IPS-20b (cell line): ENCODE data around the gene KIRREL3.
A peak's percentile ranks its signal among the peaks of the same experiment; 100 is the strongest.

Experiments
- H3K27ac ChIP-seq: one replicate; pipeline ENCODE4 v1.5.1; 2013; ENCODE audit warnings: low read length
- H3K27me3 ChIP-seq: 2 replicates; pipeline ENCODE4 v1.6.1; 2013; ENCODE audit warnings: mild to moderate bottlenecking, low read length, inconsistent platforms; ENCODE audit not compliant: insufficient read depth
- H3K36me3 ChIP-seq: 2 replicates; pipeline ENCODE4 v1.6.1; 2013; ENCODE audit warnings: low read depth, mild to moderate bottlenecking, inconsistent platforms, low read length, moderate library complexity; ENCODE audit not compliant: insufficient read depth
- H3K4me1 ChIP-seq: 2 replicates; pipeline ENCODE4 v1.6.1; 2013; ENCODE audit warnings: mild to moderate bottlenecking, control low read depth, inconsistent platforms, low read length, moderate library complexity; ENCODE audit not compliant: insufficient read depth
- H3K4me3 ChIP-seq: 2 replicates; pipeline ENCODE4 v1.5.1; 2013; ENCODE audit warnings: mild to moderate bottlenecking, low read length, inconsistent platforms
- H3K9ac ChIP-seq: 2 replicates; pipeline ENCODE4 v1.6.1; 2013; ENCODE audit warnings: low read depth, mild to moderate bottlenecking, inconsistent platforms, low read length, moderate library complexity
- H3K9me3 ChIP-seq: 2 replicates; pipeline ENCODE4 v1.6.1; 2013; ENCODE audit warnings: mild to moderate bottlenecking, low read depth, low read length, inconsistent platforms; ENCODE audit not compliant: insufficient read depth

Gene KIRREL3

GRCh38 chr11:127000291-127000968, at the start of gene KIRREL3:
Gene KIRREL3, minus strand, starts transcription at chr11:127000770.
- Histone ChIP-seq H3K4me1 (peaks cover 4% of the 10 kb centered on the region; the same call in 1 of the 2 replicates), H3K27ac (no peak within 1 kb of the TSS), H3K9me3 (no peaks in the 10 kb centered on the region), H3K4me3 (peak within 1 kb of the TSS; percentile 73), H3K9ac (peak within 1 kb of the TSS; percentile 40; the same call in 1 of the 2 replicates), H3K27me3 (peaks cover 97% of the 10 kb centered on the region), H3K36me3 (no peaks in the 10 kb centered on the region)

GRCh38 chr11:127050186-127050585, 49.6 kb upstream of the KIRREL3 start:
- Histone ChIP-seq H3K27me3 (no peaks in the 10 kb centered on the region; the same call in 1 of the 2 replicates), H3K27ac (no peak overlapping the region), H3K9me3 (no peaks in the 10 kb centered on the region), H3K9ac (no peak overlapping the region), H3K4me3 (no peak overlapping the region), H3K36me3 (no peaks in the 10 kb centered on the region), H3K4me1 (peaks cover 7% of the 10 kb centered on the region; the same call in 1 of the 2 replicates)

GRCh38 chr11:127049486-127049885, 48.9 kb upstream of the KIRREL3 start:
- Histone ChIP-seq H3K9me3 (no peaks in the 10 kb centered on the region), H3K4me3 (no peak overlapping the region), H3K27me3 (no peaks in the 10 kb centered on the region; the same call in 1 of the 2 replicates), H3K9ac (no peak overlapping the region), H3K36me3 (no peaks in the 10 kb centered on the region), H3K27ac (no peak overlapping the region), H3K4me1 (peaks cover 7% of the 10 kb centered on the region; the same call in 1 of the 2 replicates)

GRCh38 chr11:127044535-127044934, 44.0 kb upstream of the KIRREL3 start:
- no peak overlapping the region for H3K9ac ChIP-seq
- no peak overlapping the region for H3K4me3 ChIP-seq

GRCh38 chr11:127042445-127042844, 41.9 kb upstream of the KIRREL3 start:
- Histone ChIP-seq H3K27ac (no peak overlapping the region), H3K36me3 (no peaks in the 10 kb centered on the region), H3K27me3 (no peaks in the 10 kb centered on the region), H3K9ac (no peak overlapping the region), H3K9me3 (no peaks in the 10 kb centered on the region), H3K4me3 (no peak overlapping the region), H3K4me1 (peaks cover 10% of the 10 kb centered on the region; the same call in 1 of the 2 replicates)

More at GRCh38 chr11:127044535-127044934, 44.0 kb upstream of the KIRREL3 start:
- Histone ChIP-seq H3K27me3 (no peaks in the 10 kb centered on the region; the same call in 1 of the 2 replicates), H3K9me3 (no peaks in the 10 kb centered on the region), H3K27ac (no peak overlapping the region), H3K4me1 (peaks cover 2% of the 10 kb centered on the region; the same call in 1 of the 2 replicates), H3K36me3 (no peaks in the 10 kb centered on the region)

- no peaks in the 10 kb centered on the region for H3K27me3 ChIP-seq
- H3K9me3 ChIP-seq = no peaks in the 10 kb centered on the region
- H3K36me3 ChIP-seq = no peaks in the 10 kb centered on the region
- no peak overlapping the region for H3K27ac ChIP-seq
- H3K9ac ChIP-seq = no peak overlapping the region
- H3K4me3 ChIP-seq = no peak overlapping the region
- peaks cover 13% of the 10 kb centered on the region; the same call in 1 of the 2 replicates for H3K4me1 ChIP-seq
Measured at GRCh38 chr11:127039591-127039990, 39.0 kb upstream of the KIRREL3 start.

GRCh38 chr11:127037596-127037995, 37.0 kb upstream of the KIRREL3 start:
- Histone ChIP-seq H3K27ac (no peak overlapping the region), H3K4me3 (no peak overlapping the region), H3K9me3 (no peaks in the 10 kb centered on the region), H3K4me1 (peaks cover 13% of the 10 kb centered on the region; the same call in 1 of the 2 replicates), H3K27me3 (no peaks in the 10 kb centered on the region), H3K9ac (no peak overlapping the region), H3K36me3 (no peaks in the 10 kb centered on the region)

- H3K27ac ChIP-seq = no peak overlapping the region
- H3K36me3 ChIP-seq = no peaks in the 10 kb centered on the region
Measured at GRCh38 chr11:127037001-127037400, 36.4 kb upstream of the KIRREL3 start.

GRCh38 chr11:127035824-127036223, 35.3 kb upstream of the KIRREL3 start:
- Histone ChIP-seq H3K9ac (no peak overlapping the region), H3K4me3 (no peak overlapping the region), H3K27ac (no peak overlapping the region), H3K36me3 (no peaks in the 10 kb centered on the region), H3K4me1 (peaks cover 13% of the 10 kb centered on the region; the same call in 1 of the 2 replicates), H3K27me3 (no peaks in the 10 kb centered on the region), H3K9me3 (no peaks in the 10 kb centered on the region)

More at GRCh38 chr11:127037001-127037400, 36.4 kb upstream of the KIRREL3 start:
- Histone ChIP-seq H3K27me3 (no peaks in the 10 kb centered on the region), H3K9me3 (no peaks in the 10 kb centered on the region), H3K4me1 (peaks cover 13% of the 10 kb centered on the region; the same call in 1 of the 2 replicates), H3K4me3 (no peak overlapping the region), H3K9ac (no peak overlapping the region)

GRCh38 chr11:127034973-127035372, 34.4 kb upstream of the KIRREL3 start:
- H3K27ac ChIP-seq = no peak overlapping the region
- no peaks in the 10 kb centered on the region for H3K9me3 ChIP-seq
- H3K9ac ChIP-seq = no peak overlapping the region
- H3K4me3 ChIP-seq = no peak overlapping the region
- no peaks in the 10 kb centered on the region for H3K27me3 ChIP-seq
- H3K4me1 ChIP-seq = peaks cover 13% of the 10 kb centered on the region; the same call in 1 of the 2 replicates
- H3K36me3 ChIP-seq = no peaks in the 10 kb centered on the region

- Histone ChIP-seq H3K27ac (no peak overlapping the region), H3K9me3 (no peaks in the 10 kb centered on the region), H3K4me1 (no peaks in the 10 kb centered on the region), H3K4me3 (no peak overlapping the region), H3K9ac (no peak overlapping the region), H3K36me3 (no peaks in the 10 kb centered on the region), H3K27me3 (no peaks in the 10 kb centered on the region)
Measured at GRCh38 chr11:127028648-127029047, 28.1 kb upstream of the KIRREL3 start.

- no peaks in the 10 kb centered on the region for H3K36me3 ChIP-seq
- H3K9me3 ChIP-seq = no peaks in the 10 kb centered on the region
- no peak overlapping the region for H3K9ac ChIP-seq
- H3K27ac ChIP-seq = no peak overlapping the region
- H3K4me3 ChIP-seq = no peak overlapping the region
- no peaks in the 10 kb centered on the region for H3K4me1 ChIP-seq
- H3K27me3 ChIP-seq = no peaks in the 10 kb centered on the region
Measured at GRCh38 chr11:127027789-127028188, 27.2 kb upstream of the KIRREL3 start.
